Parathyroid adenoma (tissue), 2 donors: ENCODE results near the gene TEX35.

ENCODE experiments used
- H2AFZ ChIP-seq: fragments of 300-600 bp; sonication (generic); one replicate; pipeline ENCODE4 v1.7.0; 2017; ENCODE audit warnings: antibody characterized with exemption, mild to moderate bottlenecking
- H3K27ac ChIP-seq: fragments of 300-600 bp; sonication (generic); one replicate; pipeline ENCODE4 v1.7.0; 2017
- H3K27me3 ChIP-seq: fragments of 300-600 bp; sonication (generic); one replicate; pipeline ENCODE4 v1.7.0; 2017; ENCODE audit warnings: low read length; ENCODE audit not compliant: control insufficient read depth, insufficient read depth
- H3K36me3 ChIP-seq: fragments of 300-600 bp; sonication (generic); one replicate; pipeline ENCODE4 v1.7.0; 2017; ENCODE audit warnings: low read length; ENCODE audit not compliant: control insufficient read depth, insufficient read depth
- H3K4me1 ChIP-seq: fragments of 300-600 bp; sonication (generic); one replicate; pipeline ENCODE4 v1.7.0; 2017; ENCODE audit warnings: control low read depth
- H3K4me2 ChIP-seq: fragments of 300-600 bp; sonication (generic); one replicate; pipeline ENCODE4 v1.7.0; 2017; ENCODE audit warnings: low read length
- H3K4me3 ChIP-seq: fragments of 300-600 bp; sonication (generic); one replicate; pipeline ENCODE4 v1.7.0; 2017; ENCODE audit warnings: low read depth, low read length
- H3K79me2 ChIP-seq: fragments of 300-600 bp; sonication (generic); one replicate; pipeline ENCODE4 v1.7.0; 2017; ENCODE audit warnings: control low read depth
- H3K9ac ChIP-seq: fragments of 300-600 bp; sonication (generic); one replicate; pipeline ENCODE4 v1.7.0; 2017; ENCODE audit warnings: mild to moderate bottlenecking
- H3K9me3 ChIP-seq: fragments of 300-600 bp; sonication (generic); one replicate; pipeline ENCODE4 v1.7.0; 2017; ENCODE audit warnings: low read length; ENCODE audit not compliant: control insufficient read depth
- TF ChIP-seq, protein P1 (sequence below): fragments of 300-600 bp; sonication (generic); IDR thresholded peaks from one replicate; pipeline ENCODE4 v1.7.0; 2017; ENCODE audit warnings: antibody characterized with exemption, mild to moderate bottlenecking
- donor health status: primary hyperparathyroidism.

TEX35 gene

DNA sequence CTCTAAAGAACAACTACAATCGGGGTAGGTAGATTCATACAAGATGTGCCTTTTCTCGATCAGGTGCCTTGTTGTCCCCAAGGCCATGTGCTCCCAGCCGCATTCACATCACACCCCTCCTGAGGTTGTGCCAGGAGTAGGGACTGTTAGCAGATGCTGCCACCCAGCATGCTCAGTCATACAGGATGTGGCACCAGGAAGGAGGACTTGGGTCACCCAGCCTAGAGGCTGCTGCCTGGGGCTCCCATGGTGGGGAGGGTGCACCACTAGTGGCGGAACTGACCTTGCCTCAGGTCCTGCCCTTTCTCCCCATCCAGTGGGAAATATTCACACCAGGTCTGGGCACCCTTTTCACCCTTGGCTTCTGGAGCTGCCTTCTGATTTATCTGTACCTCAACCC lies 8.3 kb downstream of the TEX35 start:
- no peaks in the 10 kb centered on the region for H3K27me3 ChIP-seq
- no peaks in the 10 kb centered on the region for H3K36me3 ChIP-seq
- no peak overlapping the region for H2AFZ ChIP-seq
- H3K4me2 ChIP-seq: no peak overlapping the region
- H3K4me1 ChIP-seq: no peaks in the 10 kb centered on the region
- no peak overlapping the region for H3K9ac ChIP-seq
- H3K4me3 ChIP-seq: no peak overlapping the region
- TF ChIP-seq, protein P1, sequence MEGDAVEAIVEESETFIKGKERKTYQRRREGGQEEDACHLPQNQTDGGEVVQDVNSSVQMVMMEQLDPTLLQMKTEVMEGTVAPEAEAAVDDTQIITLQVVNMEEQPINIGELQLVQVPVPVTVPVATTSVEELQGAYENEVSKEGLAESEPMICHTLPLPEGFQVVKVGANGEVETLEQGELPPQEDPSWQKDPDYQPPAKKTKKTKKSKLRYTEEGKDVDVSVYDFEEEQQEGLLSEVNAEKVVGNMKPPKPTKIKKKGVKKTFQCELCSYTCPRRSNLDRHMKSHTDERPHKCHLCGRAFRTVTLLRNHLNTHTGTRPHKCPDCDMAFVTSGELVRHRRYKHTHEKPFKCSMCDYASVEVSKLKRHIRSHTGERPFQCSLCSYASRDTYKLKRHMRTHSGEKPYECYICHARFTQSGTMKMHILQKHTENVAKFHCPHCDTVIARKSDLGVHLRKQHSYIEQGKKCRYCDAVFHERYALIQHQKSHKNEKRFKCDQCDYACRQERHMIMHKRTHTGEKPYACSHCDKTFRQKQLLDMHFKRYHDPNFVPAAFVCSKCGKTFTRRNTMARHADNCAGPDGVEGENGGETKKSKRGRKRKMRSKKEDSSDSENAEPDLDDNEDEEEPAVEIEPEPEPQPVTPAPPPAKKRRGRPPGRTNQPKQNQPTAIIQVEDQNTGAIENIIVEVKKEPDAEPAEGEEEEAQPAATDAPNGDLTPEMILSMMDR: no peak
- H3K79me2 ChIP-seq: no peaks in the 10 kb centered on the region
- H3K9me3 ChIP-seq: no peaks in the 10 kb centered on the region
- H3K27ac ChIP-seq: no peak overlapping the region

DNA sequence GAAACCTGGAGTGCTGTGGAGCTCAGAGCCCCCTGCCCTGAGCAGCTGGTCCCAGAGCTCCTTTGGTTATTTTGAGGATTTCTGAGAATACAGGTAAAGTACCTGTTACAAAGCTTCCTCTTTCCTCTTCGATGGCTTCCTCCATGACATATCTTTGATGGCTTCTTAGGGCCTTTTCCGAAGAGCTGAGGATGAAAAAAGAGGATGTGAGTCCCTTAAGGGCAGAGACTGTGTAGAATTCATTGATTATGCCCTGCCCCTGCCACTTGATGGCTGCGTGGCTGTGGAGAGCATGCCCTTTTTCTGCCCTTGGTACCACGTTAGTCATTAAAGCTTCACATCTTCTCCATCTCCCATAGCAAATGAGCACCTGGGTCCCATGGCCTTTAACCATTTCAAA lies 14.2 kb downstream of the TEX35 start:
- Histone ChIP-seq H2AFZ (no peak overlapping the region), H3K36me3 (no peaks in the 10 kb centered on the region), H3K9ac (no peak overlapping the region), H3K27me3 (no peaks in the 10 kb centered on the region), H3K4me3 (no peak overlapping the region), H3K4me1 (no peaks in the 10 kb centered on the region), H3K4me2 (no peak overlapping the region), H3K9me3 (no peaks in the 10 kb centered on the region), H3K27ac (no peak overlapping the region), H3K79me2 (no peaks in the 10 kb centered on the region)
- TF ChIP-seq, protein P1: no peak

GRCh38 chr1:178528228-178528952 lies 15.5 kb downstream of the TEX35 start:
- Histone ChIP-seq H3K9ac (no peak overlapping the region), H3K79me2 (no peaks in the 10 kb centered on the region), H3K4me1 (no peaks in the 10 kb centered on the region), H3K27ac (no peak overlapping the region), H3K27me3 (no peaks in the 10 kb centered on the region), H3K4me2 (no peak overlapping the region), H3K4me3 (no peak overlapping the region), H3K36me3 (no peaks in the 10 kb centered on the region), H2AFZ (no peak overlapping the region), H3K9me3 (no peaks in the 10 kb centered on the region)
- TF ChIP-seq, protein P1: no peak

DNA sequence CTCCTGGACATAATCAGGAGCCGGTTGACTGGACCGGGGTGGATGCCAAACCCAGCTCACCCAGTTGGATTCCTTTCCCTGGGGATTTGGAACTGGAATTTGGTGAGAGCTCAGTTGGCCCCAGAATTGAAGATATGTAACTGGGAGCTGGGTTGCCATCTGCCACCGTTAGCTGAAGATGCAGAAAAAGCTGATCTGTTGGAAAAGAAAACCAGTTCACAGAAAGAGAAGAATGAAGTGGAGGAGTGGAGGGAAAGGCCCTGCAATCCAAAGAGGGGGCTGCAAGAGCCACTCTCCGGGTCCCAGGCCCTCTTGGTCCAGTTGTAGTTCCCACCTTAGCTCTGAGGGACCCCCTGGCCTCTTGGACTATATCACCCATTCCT lies 16.0 kb downstream of the TEX35 start:
- H3K79me2 ChIP-seq: no peaks in the 10 kb centered on the region

More for the DNA sequence above, 16.0 kb downstream of the TEX35 start:
- Histone ChIP-seq H3K4me2 (no peak overlapping the region), H3K4me3 (no peak overlapping the region), H3K27me3 (no peaks in the 10 kb centered on the region), H3K4me1 (no peaks in the 10 kb centered on the region), H3K36me3 (no peaks in the 10 kb centered on the region), H3K9ac (no peak overlapping the region), H3K27ac (no peak overlapping the region), H3K9me3 (no peaks in the 10 kb centered on the region), H2AFZ (no peak overlapping the region)
- TF ChIP-seq, protein P1: no peak
